GM18519 (cell line): ENCODE data around the gene TBC1D12.
A peak's percentile ranks its signal among the peaks of the same experiment; 100 is the strongest.
"Not testable (repeated sequence)": the region's sequence is repeated elsewhere in the genome, so short reads cannot be mapped to it uniquely, and the experiment has no call there.

Source experiments
- ATAC-seq: cut with Tn5 transposase; IDR thresholded peaks from one replicate; pipeline ENCODE4 v1.9.1; 2021; ENCODE audit warnings: mild to moderate bottlenecking, moderate library complexity; ENCODE audit not compliant: unreplicated experiment, low FRiP score

The TBC1D12 gene

GRCh38 chr10:94524146-94524545 lies 121.8 kb downstream of the TBC1D12 start:
- ATAC-seq, result no peak

GRCh38 chr10:94524711-94525110 lies 122.4 kb downstream of the TBC1D12 start:
- no peak for ATAC-seq

- ATAC-seq, result not testable (repeated sequence)
Measured at GRCh38 chr10:94531550-94531949, 129.2 kb downstream of the TBC1D12 start.

GRCh38 chr10:94533027-94533426 lies 130.7 kb downstream of the TBC1D12 start:
- no peak for ATAC-seq

- ATAC-seq, result not testable (repeated sequence)
Measured at GRCh38 chr10:94542282-94542681, 139.9 kb downstream of the TBC1D12 start.

GRCh38 chr10:94545391-94546048 lies 143.2 kb downstream of the TBC1D12 start, which contains the start of gene HELLS:
Gene HELLS, plus strand, starts transcription at chr10:94545788. Its CDS starts 134 bp downstream, at chr10:94545922.
- ATAC-seq, result peak; percentile 55

GRCh38 chr10:94546049-94546900 lies 143.9 kb downstream of the TBC1D12 start:
- no peak for ATAC-seq

- ATAC-seq, result no peak
Measured at GRCh38 chr10:94546901-94547185, 144.5 kb downstream of the TBC1D12 start.

GRCh38 chr10:94549221-94549620 lies 146.9 kb downstream of the TBC1D12 start:
- ATAC-seq, result no peak

- ATAC-seq, result not testable (repeated sequence)
Measured at GRCh38 chr10:94567714-94568307, 165.5 kb downstream of the TBC1D12 start.

GRCh38 chr10:94571081-94571480 lies 168.7 kb downstream of the TBC1D12 start:
- ATAC-seq, result no peak

- ATAC-seq, result no peak
Measured at GRCh38 chr10:94571528-94571927, 169.2 kb downstream of the TBC1D12 start.

GRCh38 chr10:94578790-94579189 lies 176.4 kb downstream of the TBC1D12 start:
- ATAC-seq, result no peak

GRCh38 chr10:94583124-94583523 lies 180.8 kb downstream of the TBC1D12 start:
- no peak for ATAC-seq
